ENCODE data around the gene TMX3.

Gene TMX3

GRCh38 chr18:68713131-68713530, 1.8 kb downstream of the TMX3 start:
- no peak for DNase-seq (ENCODE audit: low read depth in 3 of 3)

DNA sequence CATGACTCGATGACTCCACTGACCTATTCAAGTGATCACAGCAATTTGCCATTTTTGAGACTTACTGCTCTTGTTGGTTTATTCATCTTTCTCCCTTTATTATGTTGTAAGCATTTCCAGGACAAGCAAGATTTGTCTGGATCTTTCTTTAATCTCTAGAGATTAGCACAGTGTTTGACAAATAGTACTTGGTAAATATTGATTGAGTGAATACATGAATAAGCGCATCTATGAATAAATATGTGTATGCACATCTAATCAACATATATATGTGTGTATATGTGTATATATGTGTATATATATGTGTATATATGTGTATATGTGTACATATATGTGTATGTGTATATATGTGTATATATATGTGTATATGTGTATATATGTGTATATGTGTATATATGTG, 7.3 kb downstream of the TMX3 start:
- DNase-seq (ENCODE audit: low read depth in 3 of 3), result no peak

DNA sequence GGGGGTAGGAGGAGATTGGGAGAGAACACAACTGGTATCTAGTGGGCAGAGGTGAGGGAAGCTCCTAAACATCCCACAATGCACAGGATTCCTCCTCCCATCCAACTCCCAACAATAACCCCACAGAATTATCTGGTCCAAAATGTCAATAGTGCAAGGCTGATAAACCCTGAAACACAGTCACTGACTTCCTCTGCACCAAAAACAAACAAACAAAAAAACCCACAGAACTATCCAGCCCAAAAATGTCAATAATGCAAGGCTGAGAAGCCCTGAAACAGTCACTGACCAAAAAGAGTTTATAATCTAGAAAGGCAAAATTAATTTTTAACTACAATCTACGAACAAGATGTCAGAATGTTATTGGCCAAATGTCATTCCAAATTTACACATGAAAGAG, 9.8 kb downstream of the TMX3 start:
- DNase-seq (ENCODE audit: low read depth in 3 of 3), result no peak

DNA sequence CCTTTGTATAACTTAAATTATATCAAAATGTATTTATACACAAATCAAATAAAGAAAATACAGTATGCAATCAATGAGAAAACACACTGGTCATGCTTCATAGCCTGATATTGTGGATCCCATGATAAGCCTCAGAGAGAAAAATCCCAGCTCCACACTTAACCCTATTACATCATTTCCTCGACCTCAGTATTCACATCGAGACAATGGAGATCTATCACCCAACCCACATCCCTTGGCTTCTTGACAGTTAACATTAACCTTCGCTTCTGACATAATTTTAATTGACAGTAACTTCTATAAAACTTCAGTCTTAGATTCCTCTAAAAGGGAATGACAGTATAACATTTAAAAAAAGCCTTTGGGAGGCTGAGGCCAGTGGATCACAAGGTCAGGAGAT, 11.6 kb downstream of the TMX3 start:
- no peak for DNase-seq (ENCODE audit: low read depth in 3 of 3)

DNA sequence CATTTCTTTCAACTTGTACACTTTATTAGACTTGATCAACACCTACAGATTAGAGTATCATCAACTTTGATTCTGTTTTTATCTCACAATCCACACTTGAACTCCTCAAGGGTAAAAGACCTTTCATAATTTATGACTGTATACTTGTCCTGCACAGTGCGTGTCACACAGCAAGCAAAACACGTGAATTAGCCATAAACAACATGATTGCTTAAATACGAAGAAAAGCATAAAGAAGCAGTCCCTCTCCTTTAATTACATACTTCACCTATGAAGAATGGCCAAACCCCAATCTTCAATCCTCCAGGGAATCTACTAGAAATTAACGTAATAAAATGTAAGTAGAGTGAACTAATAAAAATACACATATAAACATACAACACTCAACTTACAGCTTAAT, 13.6 kb downstream of the TMX3 start:
- no peak for DNase-seq (ENCODE audit: low read depth in 3 of 3)

GRCh38 chr18:68699043-68699442, 15.9 kb downstream of the TMX3 start:
- no peak for DNase-seq (ENCODE audit: low read depth in 3 of 3)

DNA sequence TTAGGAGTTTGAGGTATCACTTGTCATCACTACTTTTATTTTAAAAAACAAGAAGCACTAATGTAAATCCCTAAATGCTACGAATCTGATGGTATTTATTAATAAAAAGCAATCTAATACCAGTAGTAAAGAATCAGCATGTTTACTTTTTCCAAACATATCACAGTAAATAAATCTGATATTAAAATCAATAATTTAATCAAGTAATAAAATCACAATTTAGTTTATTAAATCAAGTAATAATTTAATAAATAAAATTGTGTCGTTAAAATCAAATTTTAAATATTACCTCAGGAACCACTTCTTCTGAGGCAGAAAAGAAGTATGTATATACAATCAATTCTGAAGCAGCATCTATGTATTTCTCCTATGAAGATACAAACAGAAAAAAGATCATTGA, 18.0 kb downstream of the TMX3 start:
- no peak for DNase-seq (ENCODE audit: low read depth in 3 of 3)

DNA sequence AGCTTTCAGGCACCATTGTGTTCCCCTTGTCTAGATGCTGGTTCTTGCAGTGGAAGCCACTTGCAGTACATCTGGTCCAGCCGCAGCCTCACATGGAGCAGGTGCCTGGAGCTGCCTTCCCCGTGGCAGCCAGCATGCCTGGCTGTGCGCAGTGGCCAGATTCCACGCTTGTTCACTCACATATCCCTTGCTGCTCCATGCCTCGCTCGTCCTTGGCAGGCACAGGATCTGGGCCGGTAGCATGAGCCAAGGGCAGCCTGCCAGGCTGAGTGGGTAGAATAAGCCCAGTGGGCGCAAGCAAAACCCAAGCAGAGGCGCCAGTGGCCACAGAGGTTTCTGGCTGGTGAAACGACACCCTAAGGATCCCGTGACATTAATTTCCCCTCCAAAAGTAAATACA, 20.6 kb downstream of the TMX3 start:
- DNase-seq (ENCODE audit: low read depth in 3 of 3), result no peak

GRCh38 chr18:68693091-68693815, 21.7 kb downstream of the TMX3 start:
- no peak for DNase-seq (ENCODE audit: low read depth in 3 of 3)

- DNase-seq (ENCODE audit: low read depth in 3 of 3), result no peak
Observed at GRCh38 chr18:68679528-68679927, 35.4 kb downstream of the TMX3 start.

DNA sequence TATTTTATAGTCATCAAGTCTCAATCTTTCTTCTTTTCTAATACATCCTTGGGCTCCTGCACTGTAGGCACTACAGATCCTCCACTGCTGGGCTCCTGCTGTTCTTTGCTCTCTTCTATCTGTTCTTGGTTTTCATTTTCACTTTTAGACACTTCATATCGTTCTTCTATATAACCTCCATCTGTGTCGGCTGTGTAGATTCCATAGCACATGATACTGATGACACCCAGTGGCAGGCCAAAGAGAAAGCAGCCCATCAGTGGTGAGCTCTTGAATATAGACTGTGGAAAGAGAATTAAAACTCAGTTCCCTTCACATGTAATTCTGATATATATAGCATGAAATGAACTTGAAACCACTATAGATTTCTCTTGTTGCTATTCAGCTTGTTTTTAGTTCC, 38.0 kb downstream of the TMX3 start:
- no peak for DNase-seq (ENCODE audit: low read depth in 3 of 3)

GRCh38 chr18:68667121-68667520, 47.8 kb downstream of the TMX3 start:
- DNase-seq (ENCODE audit: low read depth in 3 of 3), result no peak

- no peak for DNase-seq (ENCODE audit: low read depth in 3 of 3)
Observed at GRCh38 chr18:68666381-68666780, 48.5 kb downstream of the TMX3 start.

GRCh38 chr18:68665628-68666027, 49.3 kb downstream of the TMX3 start:
- DNase-seq (ENCODE audit: low read depth in 3 of 3), result no peak

DNA sequence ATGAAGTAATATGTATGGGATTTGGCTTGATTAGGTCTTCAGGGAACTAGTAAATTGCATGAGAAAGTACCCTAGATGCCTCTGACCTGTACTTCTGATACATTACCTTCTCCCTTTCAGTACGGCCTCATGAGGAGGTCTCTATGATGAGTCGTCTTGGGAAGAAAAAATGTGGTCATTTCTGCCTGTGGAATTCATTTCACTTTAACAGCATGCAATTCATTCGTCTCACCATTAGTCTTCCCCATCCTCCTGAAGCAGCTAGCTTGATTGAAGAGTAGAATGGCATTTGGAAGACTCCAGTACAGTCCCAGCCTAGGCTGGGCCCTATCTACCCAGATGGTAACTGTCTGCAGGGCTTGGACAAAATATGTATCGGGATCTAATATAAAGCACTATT, 52.2 kb downstream of the TMX3 start:
- no peak for DNase-seq (ENCODE audit: low read depth in 3 of 3)

GRCh38 chr18:68660354-68661183, 54.3 kb downstream of the TMX3 start:
- no peak for DNase-seq (ENCODE audit: low read depth in 3 of 3)

- DNase-seq (ENCODE audit: low read depth in 3 of 3), result no peak
Observed at GRCh38 chr18:68648191-68648590, 66.7 kb downstream of the TMX3 start.

DNA sequence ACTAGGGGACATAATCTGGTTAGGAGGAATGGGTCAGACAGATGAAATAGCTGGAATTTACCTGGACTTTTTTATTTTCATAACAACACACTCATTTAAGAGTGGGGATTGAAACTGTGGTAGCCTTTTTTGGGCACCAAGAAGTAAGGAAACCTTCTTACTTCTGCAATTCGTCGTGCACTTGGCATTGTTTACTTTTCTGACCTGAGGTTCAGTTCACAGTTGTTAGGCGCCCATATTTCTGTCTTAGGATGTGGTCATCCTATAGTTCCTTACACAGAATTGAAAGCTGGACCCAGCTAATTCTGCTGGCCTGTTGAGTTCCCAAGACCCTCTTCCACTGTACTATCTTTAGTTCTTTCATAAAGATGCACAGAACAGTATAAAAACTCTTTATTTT, 72.9 kb downstream of the TMX3 start:
- DNase-seq (ENCODE audit: low read depth in 3 of 3), result no peak

- DNase-seq (ENCODE audit: low read depth in 3 of 3), result no peak
Observed at GRCh38 chr18:68640861-68641260, 74.0 kb downstream of the TMX3 start.

DNA sequence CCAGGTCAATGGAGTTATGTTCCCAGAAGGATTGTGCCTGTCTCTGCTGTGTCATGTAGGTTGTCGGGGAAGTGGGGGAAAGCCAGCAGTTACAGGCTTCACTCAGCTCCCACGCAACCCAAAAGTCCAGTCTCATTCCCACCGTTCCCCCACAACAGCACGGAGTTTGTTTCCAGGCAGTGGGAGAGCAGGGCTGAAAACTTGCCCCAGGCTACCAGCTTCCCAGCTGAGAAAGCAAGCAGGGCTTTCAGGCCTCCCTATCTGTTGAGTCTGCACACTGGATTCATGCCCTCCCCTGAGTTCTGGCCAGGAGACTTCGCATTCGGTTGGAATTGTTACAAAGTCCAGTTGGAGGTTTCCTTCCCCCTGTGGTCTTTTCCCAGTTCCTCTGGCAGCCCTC, 76.3 kb downstream of the TMX3 start:
- DNase-seq (ENCODE audit: low read depth in 3 of 3), result no peak

GRCh38 chr18:68627812-68628211, 87.1 kb downstream of the TMX3 start:
- DNase-seq (ENCODE audit: low read depth in 3 of 3), result no peak
